IMR-90 (cell line): Measurements from ENCODE around the gene ARHGAP21. TPM values are rescaled to one million over a fixed set of nuclear protein-coding genes. Genes with fewer than 3 reads are reported as not detected.

Experiments
- ATAC-seq: fragments of 200-7000 bp; cut with Tn5 transposase; 2 replicates; pipeline ENCODE4 v1.9.1; 2020; ENCODE audit warnings: low read depth, mild to moderate bottlenecking, moderate library complexity
- BruUV-seq: library from RNA; stranded (reverse); fragments of 400-500 nt; replicated peaks from 2 replicates; lab custom pipeline; 2021; lab: Mats Ljungman, UMichigan
- CTCF ChIA-PET: fragments of 300-600 bp; formaldehyde crosslinking; extraction: SDS; loops from one replicate; lab custom pipeline; 2021; ENCODE audit warnings: antibody characterized with exemption; lab: Yijun Ruan, JAX
- POLR2A ChIA-PET: fragments of 300-600 bp; sonication (Branson Sonifier 250); formaldehyde crosslinking; loops from one replicate; lab custom pipeline; 2022; ENCODE audit warnings: antibody characterized with exemption; ENCODE audit not compliant: unreplicated experiment; lab: Charles Lee
- DNase-seq: peaks from one replicate; pipeline ENCODE4 v3.0.0; 2013
- H2AFZ ChIP-seq: replicated peaks from 2 replicates; pipeline ENCODE3; 2013; ENCODE audit warnings: low read length, mild to moderate bottlenecking; ENCODE audit not compliant: poor library complexity
- H2AK5ac ChIP-seq: 2 replicates; pipeline ENCODE4 v1.6.1; 2013; ENCODE audit warnings: low read depth, low read length, inconsistent platforms
- H2AK9ac ChIP-seq: replicated peaks from 2 replicates; pipeline ENCODE3; 2013; ENCODE audit warnings: mild to moderate bottlenecking, low read depth, low read length, moderate library complexity; ENCODE audit not compliant: poor library complexity
- H2BK120ac ChIP-seq: 2 replicates; pipeline ENCODE4 v1.6.1; 2013; ENCODE audit warnings: low read depth, low read length, inconsistent platforms
- H2BK15ac ChIP-seq: 3 replicates; pipeline ENCODE4 v1.6.1; 2013; ENCODE audit warnings: low read depth, low read length, inconsistent platforms
- H2BK20ac ChIP-seq: 2 replicates; pipeline ENCODE4 v1.6.1; 2013; ENCODE audit warnings: low read depth, mild to moderate bottlenecking, inconsistent platforms, low read length, moderate library complexity
- H2BK5ac ChIP-seq: 2 replicates; pipeline ENCODE4 v1.6.1; 2013; ENCODE audit warnings: mild to moderate bottlenecking, low read depth, low read length, inconsistent platforms; ENCODE audit not compliant: poor library complexity, severe bottlenecking
- H3K14ac ChIP-seq: replicated peaks from 2 replicates; pipeline ENCODE4 v1.6.1; 2013; ENCODE audit warnings: low read depth, low read length, inconsistent platforms
- H3K18ac ChIP-seq: 2 replicates; pipeline ENCODE4 v1.6.1; 2013; ENCODE audit warnings: low read depth, low read length, control low read depth
- H3K23ac ChIP-seq: 2 replicates; pipeline ENCODE4 v1.6.1; 2013; ENCODE audit warnings: low read depth, low read length, inconsistent platforms
- H3K27ac ChIP-seq: 2 replicates; pipeline ENCODE4 v1.5.1; 2013; ENCODE audit warnings: mild to moderate bottlenecking, control low read depth, low read length; ENCODE audit not compliant: insufficient read depth
- H3K27me3 ChIP-seq: 2 replicates; pipeline ENCODE4 v1.6.1; 2013; ENCODE audit warnings: low read length; ENCODE audit not compliant: control insufficient read depth, insufficient read depth
- H3K36me3 ChIP-seq: 2 replicates; pipeline ENCODE4 v1.6.1; 2013; ENCODE audit warnings: low read length, mixed read lengths; ENCODE audit not compliant: control insufficient read depth, insufficient read depth
- H3K4ac ChIP-seq: 2 replicates; pipeline ENCODE4 v1.6.1; 2013; ENCODE audit warnings: low read depth, low read length, inconsistent platforms
- H3K4me1 ChIP-seq: 2 replicates; pipeline ENCODE4 v1.6.1; 2013; ENCODE audit warnings: low read length, mixed read lengths; ENCODE audit not compliant: control insufficient read depth, insufficient read depth
- H3K4me2 ChIP-seq: 2 replicates; pipeline ENCODE4 v1.6.1; 2013; ENCODE audit warnings: low read depth, mild to moderate bottlenecking, control low read depth, low read length, moderate library complexity
- H3K4me3 ChIP-seq: 2 replicates; pipeline ENCODE4 v1.5.1; 2013; ENCODE audit warnings: low read depth, mild to moderate bottlenecking, control low read depth, low read length, moderate library complexity; ENCODE audit not compliant: insufficient read depth
- H3K56ac ChIP-seq: 2 replicates; pipeline ENCODE4 v1.6.1; 2013; ENCODE audit warnings: low read length, inconsistent platforms; ENCODE audit not compliant: insufficient read depth; ENCODE audit errors: extremely low read depth
- H3K79me1 ChIP-seq, 2 experiments: 2 replicates each; pipeline ENCODE4 v1.6.1; 2013; ENCODE audit warnings: low read length in 2 of 2, inconsistent platforms in 1 of 2, low read depth in 1 of 2
- H3K9ac ChIP-seq: 2 replicates; pipeline ENCODE4 v1.6.1; 2013; ENCODE audit warnings: low read depth, low read length, control low read depth
- H3K9me1 ChIP-seq: 2 replicates; pipeline ENCODE4 v1.6.1; 2013; ENCODE audit warnings: low read length, inconsistent platforms; ENCODE audit not compliant: insufficient read depth
- H3K9me3 ChIP-seq: 2 replicates; pipeline ENCODE4 v1.6.1; 2013; ENCODE audit warnings: low read length; ENCODE audit not compliant: control insufficient read depth, insufficient read depth
- H4K20me1 ChIP-seq: 2 replicates; pipeline ENCODE4 v1.6.1; 2013; ENCODE audit warnings: low read length, inconsistent platforms; ENCODE audit not compliant: insufficient read depth
- H4K5ac ChIP-seq: 2 replicates; pipeline ENCODE4 v1.6.1; 2013; ENCODE audit warnings: mild to moderate bottlenecking, low read depth, low read length, control low read depth
- H4K8ac ChIP-seq, 2 experiments: 2 replicates each; pipeline ENCODE4 v1.6.1; 2013; ENCODE audit warnings: low read depth in 2 of 2, low read length in 2 of 2, control low read depth in 1 of 2, inconsistent platforms in 1 of 2
- H4K91ac ChIP-seq: 2 replicates; pipeline ENCODE4 v1.6.1; 2013; ENCODE audit warnings: low read depth, low read length, inconsistent platforms; ENCODE audit not compliant: insufficient read depth
- BHLHE40 ChIP-seq: fragments of 150-350 bp; IDR thresholded peaks from 2 replicates; pipeline ENCODE4 v1.6.1; 2016; ENCODE audit warnings: mild to moderate bottlenecking, low read depth, low read length
- CEBPB ChIP-seq: IDR thresholded peaks from 2 replicates; pipeline ENCODE4 v1.6.1; 2012; ENCODE audit warnings: low read depth, low read length, improper control_type of control experiment
- CHD1 ChIP-seq: IDR thresholded peaks from 2 replicates; pipeline ENCODE4 v1.6.1; 2012; ENCODE audit warnings: low read depth, low read length, improper control_type of control experiment
- MAFK ChIP-seq: IDR thresholded peaks from 2 replicates; pipeline ENCODE4 v1.6.1; 2012; ENCODE audit warnings: low read depth, low read length, improper control_type of control experiment
- MXI1 ChIP-seq: IDR thresholded peaks from 2 replicates; pipeline ENCODE4 v1.6.1; 2012; ENCODE audit warnings: low read depth, mild to moderate bottlenecking, low read length, moderate library complexity, borderline replicate concordance
- POLR2A ChIP-seq: IDR thresholded peaks from 2 replicates; pipeline ENCODE4 v1.6.1; 2012; ENCODE audit warnings: mild to moderate bottlenecking, low read depth, low read length
- RAD21 ChIP-seq: IDR thresholded peaks from 2 replicates; pipeline ENCODE4 v1.6.1; 2012; ENCODE audit warnings: low read length, improper control_type of control experiment
- RCOR1 ChIP-seq: IDR thresholded peaks from 2 replicates; pipeline ENCODE4 v1.6.1; 2012; ENCODE audit warnings: mild to moderate bottlenecking, low read length, improper control_type of control experiment; ENCODE audit not compliant: insufficient replicate concordance
- RFX5 ChIP-seq: IDR thresholded peaks from 2 replicates; pipeline ENCODE4 v1.8.0; 2012; ENCODE audit warnings: low read depth, mild to moderate bottlenecking, low read length, moderate library complexity
- SMC3 ChIP-seq: fragments of 150-350 bp; IDR thresholded peaks from 2 replicates; pipeline ENCODE4 v1.6.1; 2016; ENCODE audit warnings: low read depth, mild to moderate bottlenecking, antibody characterized with exemption, low read length, moderate library complexity
- WGBS, 2 experiments: methylation state at CpG; one replicate each; pipeline versions ENCODE4 v1.1.5 to v1.1.7; 2013; ENCODE audit warnings: missing lambda C conversion rate in 2 of 2; ENCODE audit not compliant: insufficient read length in 1 of 2; ENCODE audit errors: extremely low coverage in 2 of 2; 5-methylcytosine and 5-hydroxymethylcytosine counted together
- dilution Hi-C: fragments of 300-500 bp; cut with HindIII; formaldehyde crosslinking; loops from one replicate; pipeline ENCODE4 v1.14.3; 2018; ENCODE audit warnings: low sequenced_read_pairs; ENCODE audit not compliant: unreplicated experiment
- in situ Hi-C: fragments of 300-500 bp; cut with MboI; formaldehyde crosslinking; loops from 3 replicates; pipeline ENCODE4 v1.14.3; 2019; ENCODE audit warnings: low sequenced_read_pairs, inconsistent platforms, mixed read lengths
- intact Hi-C: fragments of 100-400 bp; cut with micrococcal nuclease; formaldehyde crosslinking; loops from 2 replicates; pipeline ENCODE4 v1.10.0; 2022
- polyA plus RNA-seq, 3 experiments: library from polyadenylated mRNA; depleted of rRNA; stranded (reverse); fragments of >200 nt; gene quantifications; 2 replicates each; pipeline ENCODE4 v1.2.3, GENCODE V29; 2012; ENCODE audit warnings: low replicate concordance in 1 of 3
- total RNA-seq: library from RNA; depleted of rRNA; stranded (reverse); fragments of >200 nt; gene quantifications from 2 replicates; pipeline ENCODE4 v1.2.3, GENCODE V29; 2012
- TF ChIP-seq, protein P1 (sequence below): fragments of 150-350 bp; IDR thresholded peaks from 2 replicates; pipeline ENCODE4 v1.6.1; 2017; ENCODE audit warnings: mild to moderate bottlenecking, antibody characterized with exemption, low read length, low read depth
- TF ChIP-seq, protein P2 (sequence below): fragments of 150-350 bp; IDR thresholded peaks from 2 replicates; pipeline ENCODE4 v1.6.1; 2016; ENCODE audit warnings: low read depth, mild to moderate bottlenecking, low read length, moderate library complexity, borderline replicate concordance
- TF ChIP-seq, protein P3 (sequence below): conservative IDR thresholded peaks from 2 replicates; pipeline ENCODE4 v1.5.1; 2012; ENCODE audit warnings: mild to moderate bottlenecking, low read depth, low read length, improper control_type of control experiment

ARHGAP21 gene
- total and polyA plus RNA-seq, 2 of the 4 experiments (the other 2 are of a cell fraction) = 43.3 to 94.3 TPM

DNA sequence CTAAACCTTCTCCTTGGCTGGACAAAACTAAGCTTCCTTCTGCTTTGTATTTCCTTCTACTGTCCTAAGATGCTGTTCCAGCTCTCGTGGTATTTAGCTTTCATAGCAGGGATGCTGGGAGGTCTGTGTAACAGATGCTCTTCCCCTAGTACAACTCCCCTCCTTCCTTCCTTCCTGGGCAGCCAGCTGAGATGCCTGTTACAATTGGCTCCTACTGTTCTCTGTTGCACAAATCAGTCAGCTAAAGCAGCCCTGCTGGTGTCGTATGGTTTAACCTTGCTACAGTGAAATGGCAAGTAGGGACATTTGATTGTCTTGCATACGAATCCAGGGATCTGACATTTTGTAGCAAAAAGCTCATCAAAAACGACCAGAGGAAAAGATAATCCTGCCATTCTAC, 143.8 kb downstream of the ARHGAP21 start:
- Histone ChIP-seq H2BK5ac (no peak overlapping the region), H3K4me1 (no peaks in the 10 kb centered on the region), H4K5ac (no peak overlapping the region), H2AK5ac (no peak overlapping the region), H3K9me1 (no peaks in the 10 kb centered on the region), H3K4me3 (no peak overlapping the region), H3K14ac (no peak overlapping the region), H3K23ac (no peak overlapping the region), H3K4me2 (no peak overlapping the region), H3K9me3 (no peaks in the 10 kb centered on the region), H2AFZ (no peak overlapping the region), H2BK15ac (no peak overlapping the region), H3K27me3 (no peaks in the 10 kb centered on the region), H3K4ac (no peak overlapping the region), H3K56ac (no peak overlapping the region), H3K18ac (no peak overlapping the region), H4K8ac (no peak overlapping the region), H3K79me1 (no peaks in the 10 kb centered on the region), H4K20me1 (no peaks in the 10 kb centered on the region), H3K9ac (no peak overlapping the region), H2AK9ac (no peak overlapping the region), H3K36me3 (peaks cover 7% of the 10 kb centered on the region), H3K27ac (no peak overlapping the region), H2BK20ac (no peak overlapping the region), H2BK120ac (no peak overlapping the region), H4K91ac (no peak overlapping the region)
- intact Hi-C loops (no loop called here), dilution Hi-C loops (no loop called here), in situ Hi-C loops (no loop called here)
- WGBS, 2 experiments = 80% methylated on average over 1 of the region's 4 CpGs; no CpG with 5 or more reads in 1 of the 2 experiments
- DNase-seq = no peak
- no peak for ATAC-seq
- CTCF ChIA-PET = interaction anchor here (1.0 kb wide), 1 partner anchor 37 kb away, joined by 3 read pairs; no protein-coding TSS in a partner anchor
- no TSS peak for BruUV-seq
- POLR2A ChIA-PET = interaction anchor here (0.5 kb wide), 1 partner anchor 12 kb away, joined by 4 read pairs; no protein-coding TSS in a partner anchor
- TF ChIP-seq POLR2A = no peak
- TF ChIP-seq SMC3 = no peak
- TF ChIP-seq CEBPB = no peak
- no peak for TF ChIP-seq MAFK
- TF ChIP-seq, protein P1, sequence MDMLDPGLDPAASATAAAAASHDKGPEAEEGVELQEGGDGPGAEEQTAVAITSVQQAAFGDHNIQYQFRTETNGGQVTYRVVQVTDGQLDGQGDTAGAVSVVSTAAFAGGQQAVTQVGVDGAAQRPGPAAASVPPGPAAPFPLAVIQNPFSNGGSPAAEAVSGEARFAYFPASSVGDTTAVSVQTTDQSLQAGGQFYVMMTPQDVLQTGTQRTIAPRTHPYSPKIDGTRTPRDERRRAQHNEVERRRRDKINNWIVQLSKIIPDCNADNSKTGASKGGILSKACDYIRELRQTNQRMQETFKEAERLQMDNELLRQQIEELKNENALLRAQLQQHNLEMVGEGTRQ = no peak
- no peak for TF ChIP-seq RAD21
- TF ChIP-seq, protein P2, sequence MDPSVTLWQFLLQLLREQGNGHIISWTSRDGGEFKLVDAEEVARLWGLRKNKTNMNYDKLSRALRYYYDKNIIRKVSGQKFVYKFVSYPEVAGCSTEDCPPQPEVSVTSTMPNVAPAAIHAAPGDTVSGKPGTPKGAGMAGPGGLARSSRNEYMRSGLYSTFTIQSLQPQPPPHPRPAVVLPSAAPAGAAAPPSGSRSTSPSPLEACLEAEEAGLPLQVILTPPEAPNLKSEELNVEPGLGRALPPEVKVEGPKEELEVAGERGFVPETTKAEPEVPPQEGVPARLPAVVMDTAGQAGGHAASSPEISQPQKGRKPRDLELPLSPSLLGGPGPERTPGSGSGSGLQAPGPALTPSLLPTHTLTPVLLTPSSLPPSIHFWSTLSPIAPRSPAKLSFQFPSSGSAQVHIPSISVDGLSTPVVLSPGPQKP = no peak
- no peak for TF ChIP-seq RFX5
- TF ChIP-seq, protein P3, sequence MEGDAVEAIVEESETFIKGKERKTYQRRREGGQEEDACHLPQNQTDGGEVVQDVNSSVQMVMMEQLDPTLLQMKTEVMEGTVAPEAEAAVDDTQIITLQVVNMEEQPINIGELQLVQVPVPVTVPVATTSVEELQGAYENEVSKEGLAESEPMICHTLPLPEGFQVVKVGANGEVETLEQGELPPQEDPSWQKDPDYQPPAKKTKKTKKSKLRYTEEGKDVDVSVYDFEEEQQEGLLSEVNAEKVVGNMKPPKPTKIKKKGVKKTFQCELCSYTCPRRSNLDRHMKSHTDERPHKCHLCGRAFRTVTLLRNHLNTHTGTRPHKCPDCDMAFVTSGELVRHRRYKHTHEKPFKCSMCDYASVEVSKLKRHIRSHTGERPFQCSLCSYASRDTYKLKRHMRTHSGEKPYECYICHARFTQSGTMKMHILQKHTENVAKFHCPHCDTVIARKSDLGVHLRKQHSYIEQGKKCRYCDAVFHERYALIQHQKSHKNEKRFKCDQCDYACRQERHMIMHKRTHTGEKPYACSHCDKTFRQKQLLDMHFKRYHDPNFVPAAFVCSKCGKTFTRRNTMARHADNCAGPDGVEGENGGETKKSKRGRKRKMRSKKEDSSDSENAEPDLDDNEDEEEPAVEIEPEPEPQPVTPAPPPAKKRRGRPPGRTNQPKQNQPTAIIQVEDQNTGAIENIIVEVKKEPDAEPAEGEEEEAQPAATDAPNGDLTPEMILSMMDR = no peak
- TF ChIP-seq MXI1 = no peak
- TF ChIP-seq RCOR1 = no peak
- no peak for TF ChIP-seq CHD1
- no peak for TF ChIP-seq BHLHE40
